Subcutaneous abdominal adipose tissue (tissue), 5 donors: ENCODE measurements around the gene ANKRD30B.
"Not testable (repeated sequence)": the region's sequence is repeated elsewhere in the genome, so short reads cannot be mapped to it uniquely, and the experiment has no call there.

Experiments used
- H3K27ac ChIP-seq: one replicate; pipeline ENCODE4 v1.7.0; 2013; ENCODE audit warnings: low read depth, mild to moderate bottlenecking, inconsistent platforms, low read length, moderate library complexity
- H3K27me3 ChIP-seq, 5 donors: one replicate each; pipeline ENCODE4 v1.7.0; 2013; ENCODE audit warnings: low read length in 5 of 5, inconsistent platforms in 1 of 5; ENCODE audit not compliant: control insufficient read depth in 5 of 5, insufficient read depth in 4 of 5
- H3K36me3 ChIP-seq, 5 donors: one replicate each; pipeline ENCODE4 v1.7.0; 2013; ENCODE audit warnings: low read length in 5 of 5; ENCODE audit not compliant: control insufficient read depth in 5 of 5, insufficient read depth in 5 of 5
- H3K4me1 ChIP-seq, 5 donors: one replicate each; pipeline ENCODE4 v1.7.0; 2013; ENCODE audit warnings: low read length in 5 of 5, mild to moderate bottlenecking in 3 of 5, moderate library complexity in 1 of 5; ENCODE audit not compliant: control insufficient read depth in 5 of 5, insufficient read depth in 5 of 5
- H3K4me3 ChIP-seq, 5 donors: one replicate each; pipeline ENCODE4 v1.7.0; 2013; ENCODE audit warnings: low read length in 5 of 5, low read depth in 1 of 5
- H3K9ac ChIP-seq, 5 donors: one replicate each; pipeline ENCODE4 v1.7.0; 2013; ENCODE audit warnings: low read length in 5 of 5, mild to moderate bottlenecking in 4 of 5, moderate library complexity in 3 of 5
- H3K9me3 ChIP-seq, 5 donors: one replicate each; pipeline ENCODE4 v1.7.0; 2013; ENCODE audit warnings: low read length in 5 of 5; ENCODE audit not compliant: control insufficient read depth in 5 of 5
- donor health status: healthy.
- donor health status: healthy.
- donor health status: healthy.
- donor health status: healthy.
- donor health status: healthy.

ANKRD30B gene

GRCh38 chr18:14747513-14748474, at the start of gene ANKRD30B:
TSS of gene ANKRD30B (plus strand) at chr18:14748172. CDS start at chr18:14748420, 248 bp downstream.
- Histone ChIP-seq H3K4me1 (peaks cover 0 to 11% (median 8%) of the 10 kb centered on the region in 5 donors), H3K27ac (no peak within 1 kb of the TSS), H3K9me3 (peaks cover 0 to 3% (median 0%) of the 10 kb centered on the region in 5 donors), H3K9ac (no peak within 1 kb of the TSS), H3K4me3 (peak within 1 kb of the TSS in 3 of 5 donors; percentile 14 to 56 (median 36)), H3K36me3 (no peaks in the 10 kb centered on the region), H3K27me3 (peaks cover 0 to 14% (median 4%) of the 10 kb centered on the region in 5 donors)

GRCh38 chr18:14701286-14702040, 46.5 kb upstream of the ANKRD30B start:
- H3K36me3 ChIP-seq, H3K9me3 ChIP-seq, H3K27me3 ChIP-seq, H3K9ac ChIP-seq, H3K4me3 ChIP-seq, H3K27ac ChIP-seq, H3K4me1 ChIP-seq: not testable (repeated sequence)

- H3K9ac ChIP-seq, H3K27me3 ChIP-seq, H3K27ac ChIP-seq, H3K4me3 ChIP-seq, H3K9me3 ChIP-seq, H3K4me1 ChIP-seq, H3K36me3 ChIP-seq: not testable (repeated sequence)
Measured at GRCh38 chr18:14709761-14710160, 38.2 kb upstream of the ANKRD30B start.

GRCh38 chr18:14721569-14721968, 26.4 kb upstream of the ANKRD30B start:
- not testable (repeated sequence) for H3K9me3 ChIP-seq, H3K9ac ChIP-seq, H3K27ac ChIP-seq, H3K36me3 ChIP-seq, H3K4me1 ChIP-seq, H3K27me3 ChIP-seq, H3K4me3 ChIP-seq

- H3K27ac ChIP-seq, H3K9ac ChIP-seq, H3K4me3 ChIP-seq, H3K36me3 ChIP-seq, H3K9me3 ChIP-seq, H3K4me1 ChIP-seq, H3K27me3 ChIP-seq: not testable (repeated sequence)
Measured at GRCh38 chr18:14739056-14739455, 8.9 kb upstream of the ANKRD30B start.

- H3K27ac ChIP-seq, result no peak overlapping the region
- peaks cover 0 to 14% (median 4%) of the 10 kb centered on the region in 5 donors for H3K27me3 ChIP-seq
- H3K9me3 ChIP-seq, result peaks cover 0 to 3% (median 0%) of the 10 kb centered on the region in 5 donors
- H3K4me3 ChIP-seq, result no peak overlapping the region
- H3K36me3 ChIP-seq, result no peaks in the 10 kb centered on the region
- peaks cover 0 to 11% (median 8%) of the 10 kb centered on the region in 5 donors for H3K4me1 ChIP-seq
- no peak overlapping the region for H3K9ac ChIP-seq
Measured at GRCh38 chr18:14746897-14747296, 1.1 kb upstream of the ANKRD30B start.

GRCh38 chr18:14748496-14748895, 524 bp downstream of the ANKRD30B start:
- Histone ChIP-seq H3K9me3 (peaks cover 0 to 3% (median 0%) of the 10 kb centered on the region in 5 donors), H3K27ac (no peak overlapping the region), H3K27me3 (peaks cover 0 to 14% (median 4%) of the 10 kb centered on the region in 5 donors), H3K36me3 (no peaks in the 10 kb centered on the region), H3K4me1 (peaks cover 0 to 11% (median 8%) of the 10 kb centered on the region in 5 donors), H3K9ac (no peak overlapping the region), H3K4me3 (peak overlapping the region in 1 of 5 donors; percentile 56)

- H3K4me1 ChIP-seq, H3K27ac ChIP-seq, H3K27me3 ChIP-seq, H3K9me3 ChIP-seq, H3K4me3 ChIP-seq, H3K9ac ChIP-seq, H3K36me3 ChIP-seq: not testable (repeated sequence)
Measured at GRCh38 chr18:14763566-14763965, 15.6 kb downstream of the ANKRD30B start.

- Histone ChIP-seq H3K9me3 (no peaks in the 10 kb centered on the region), H3K4me1 (no peaks in the 10 kb centered on the region), H3K4me3 (no peak overlapping the region), H3K36me3 (no peaks in the 10 kb centered on the region), H3K9ac (no peak overlapping the region), H3K27ac (no peak overlapping the region), H3K27me3 (no peaks in the 10 kb centered on the region)
Measured at GRCh38 chr18:14767474-14767873, 19.5 kb downstream of the ANKRD30B start.

- Histone ChIP-seq H3K4me1 (no peaks in the 10 kb centered on the region), H3K9ac (no peak overlapping the region), H3K27me3 (no peaks in the 10 kb centered on the region), H3K4me3 (no peak overlapping the region), H3K36me3 (no peaks in the 10 kb centered on the region), H3K27ac (no peak overlapping the region), H3K9me3 (no peaks in the 10 kb centered on the region)
Measured at GRCh38 chr18:14768241-14768640, 20.3 kb downstream of the ANKRD30B start.
